Endodermal cell (in vitro differentiated cells): Measurements from ENCODE around the gene TRPV4. TPM values are rescaled to one million over a fixed set of nuclear protein-coding genes. Genes with fewer than 3 reads are reported as not detected.
A peak's percentile ranks its signal among the peaks of the same experiment; 100 is the strongest.

Source experiments
- DNase-seq: peaks from one replicate; pipeline ENCODE4 v3.0.0-alpha.2; 2017
- H3K27ac ChIP-seq: 2 replicates; pipeline ENCODE4 v1.5.1; 2013; ENCODE audit warnings: mild to moderate bottlenecking, low read depth, low read length, moderate library complexity
- H3K27me3 ChIP-seq: 2 replicates; pipeline ENCODE4 v1.6.1; 2013; ENCODE audit warnings: mild to moderate bottlenecking, low read length, moderate library complexity; ENCODE audit not compliant: insufficient read depth, control insufficient read depth, poor library complexity, severe bottlenecking
- H3K36me3 ChIP-seq: 2 replicates; pipeline ENCODE4 v1.7.0; 2013; ENCODE audit warnings: mild to moderate bottlenecking, low read length, moderate library complexity; ENCODE audit not compliant: control insufficient read depth, insufficient read depth
- H3K4me1 ChIP-seq: one replicate; pipeline ENCODE4 v1.7.0; 2013; ENCODE audit warnings: low read length; ENCODE audit not compliant: control insufficient read depth, insufficient read depth
- H3K4me3 ChIP-seq: 2 replicates; pipeline ENCODE4 v1.5.1; 2013; ENCODE audit warnings: mild to moderate bottlenecking, low read length, moderate library complexity
- H3K9ac ChIP-seq: 2 replicates; pipeline ENCODE4 v1.6.1; 2013; ENCODE audit warnings: mild to moderate bottlenecking, low read length, moderate library complexity; ENCODE audit not compliant: poor library complexity, severe bottlenecking; ENCODE audit errors: extremely low read depth
- H3K9me3 ChIP-seq: 2 replicates; pipeline ENCODE4 v1.6.1; 2013; ENCODE audit warnings: mild to moderate bottlenecking, low read length, moderate library complexity; ENCODE audit not compliant: control insufficient read depth
- H3K27ac Mint-ChIP-seq: 2 replicates; pipeline ENCODE4 v1.8.0; 2020; ENCODE audit warnings: mixed read lengths
- H3K27me3 Mint-ChIP-seq: 2 replicates; pipeline ENCODE4 v1.8.0; 2021; ENCODE audit warnings: mild to moderate bottlenecking, mixed read lengths; ENCODE audit not compliant: insufficient read depth
- H3K36me3 Mint-ChIP-seq: 2 replicates; pipeline ENCODE4 v1.8.0; 2020; ENCODE audit warnings: low read depth, mixed read lengths
- H3K4me1 Mint-ChIP-seq: 2 replicates; pipeline ENCODE4 v1.8.0; 2020; ENCODE audit warnings: mixed read lengths
- H3K4me3 Mint-ChIP-seq: 2 replicates; pipeline ENCODE4 v1.8.0; 2020; ENCODE audit warnings: mild to moderate bottlenecking, moderate library complexity, mixed read lengths
- H3K9me3 Mint-ChIP-seq: 2 replicates; pipeline ENCODE4 v1.8.0; 2020; ENCODE audit warnings: mild to moderate bottlenecking, mixed read lengths
- CTCF ChIP-seq: fragments of 200-600 bp; sonication (generic); conservative IDR thresholded peaks from 2 replicates; pipeline ENCODE4 v1.5.0; 2021; ENCODE audit warnings: antibody characterized with exemption, mild to moderate bottlenecking
- WGBS, 2 experiments: methylation state at CpG; one replicate each; pipeline versions ENCODE4 v1.1.5 to v1.1.7; 2013; ENCODE audit warnings: missing lambda C conversion rate in 2 of 2, mixed read lengths in 1 of 2; ENCODE audit not compliant: insufficient coverage in 1 of 2, insufficient read length in 1 of 2; 5-methylcytosine and 5-hydroxymethylcytosine counted together
- total RNA-seq, 2 donors: library from RNA; stranded (reverse); fragmentation: NEBNext Ultra II Directional in 1 of 2; extraction: Animal tissue kit (Norgen Biotek cat#: 25700) in 1 of 2; gene quantifications; 2 replicates in 1 of 2; 3 replicates in 1 of 2; pipeline ENCODE4 v1.2.1, GENCODE V29; 2021

Gene TRPV4
- total RNA-seq, 2 donors from 2014 or later, result 14.0 to 14.2 TPM

- Histone ChIP-seq H3K9me3 (no peaks in the 10 kb centered on the region), H3K27me3 (no peaks in the 10 kb centered on the region), H3K9ac (peak overlapping the region; percentile 7), H3K27ac (no peak overlapping the region), H3K4me1 (peaks cover 59% of the 10 kb centered on the region), H3K4me3 (peak overlapping the region; percentile 39), H3K36me3 (peaks cover 14% of the 10 kb centered on the region)
- Mint-ChIP-seq H3K36me3 (peaks cover 6% of the 10 kb centered on the region), H3K27me3 (no peaks in the 10 kb centered on the region), H3K4me3 (peak overlapping the region; percentile 43), H3K9me3 (no peaks in the 10 kb centered on the region), H3K27ac (peak overlapping the region; percentile 87), H3K4me1 (peaks cover 64% of the 10 kb centered on the region)
- peak; percentile 94 for DNase-seq
- 28 to 37% methylated on average over 10 to 18 of the region's 18 CpGs for WGBS, 2 experiments
- peak; percentile 85 for TF ChIP-seq CTCF
Observed at GRCh38 chr12:109739747-109740693, 93.2 kb downstream of the TRPV4 start.

GRCh38 chr12:109738878-109739665 lies 94.1 kb downstream of the TRPV4 start:
- peaks cover 8% of the 10 kb centered on the region for H3K36me3 ChIP-seq
- no peaks in the 10 kb centered on the region for H3K9me3 ChIP-seq
- H3K4me1 ChIP-seq, result peaks cover 67% of the 10 kb centered on the region
- no peaks in the 10 kb centered on the region for H3K27me3 Mint-ChIP-seq
- H3K9ac ChIP-seq, result peak overlapping the region; percentile 7
- TF ChIP-seq CTCF, result no peak
- peak overlapping the region; percentile 66 for H3K4me3 ChIP-seq
- 88 to 94% methylated on average over 4 to 5 of the region's 6 CpGs for WGBS, 2 experiments
- no peaks in the 10 kb centered on the region for H3K27me3 ChIP-seq
- peak overlapping the region; percentile 43 for H3K4me3 Mint-ChIP-seq
- no peaks in the 10 kb centered on the region for H3K9me3 Mint-ChIP-seq
- peaks cover under 1% of the 10 kb centered on the region for H3K36me3 Mint-ChIP-seq
- peaks cover 71% of the 10 kb centered on the region for H3K4me1 Mint-ChIP-seq
- peak overlapping the region; percentile 87 for H3K27ac Mint-ChIP-seq
- DNase-seq, result peak; percentile 49
- H3K27ac ChIP-seq, result no peak overlapping the region

GRCh38 chr12:109738209-109738608 lies 95.0 kb downstream of the TRPV4 start:
- WGBS, 2 experiments, result 68 to 83% methylated on average over 1 to 4 of the region's 4 CpGs
- Histone ChIP-seq H3K9me3 (no peaks in the 10 kb centered on the region), H3K4me1 (peaks cover 67% of the 10 kb centered on the region), H3K9ac (peak overlapping the region; percentile 36), H3K36me3 (peaks cover 6% of the 10 kb centered on the region), H3K4me3 (peak overlapping the region; percentile 66), H3K27me3 (no peaks in the 10 kb centered on the region), H3K27ac (no peak overlapping the region)
- H3K9me3 Mint-ChIP-seq, result no peaks in the 10 kb centered on the region
- H3K27ac Mint-ChIP-seq, result peak overlapping the region; percentile 96
- H3K36me3 Mint-ChIP-seq, result no peaks in the 10 kb centered on the region
- no peaks in the 10 kb centered on the region for H3K27me3 Mint-ChIP-seq
- peak; percentile 58 for DNase-seq
- H3K4me1 Mint-ChIP-seq, result peaks cover 72% of the 10 kb centered on the region
- TF ChIP-seq CTCF, result no peak
- peak overlapping the region; percentile 43 for H3K4me3 Mint-ChIP-seq
